ENCODE results near the gene CDT1. TPM values are rescaled to one million over a fixed set of nuclear protein-coding genes. Genes with fewer than 3 reads are reported as not detected.

CDT1 gene
- total RNA-seq, 1 experiment from 2014 or later: 39.9 TPM

DNA sequence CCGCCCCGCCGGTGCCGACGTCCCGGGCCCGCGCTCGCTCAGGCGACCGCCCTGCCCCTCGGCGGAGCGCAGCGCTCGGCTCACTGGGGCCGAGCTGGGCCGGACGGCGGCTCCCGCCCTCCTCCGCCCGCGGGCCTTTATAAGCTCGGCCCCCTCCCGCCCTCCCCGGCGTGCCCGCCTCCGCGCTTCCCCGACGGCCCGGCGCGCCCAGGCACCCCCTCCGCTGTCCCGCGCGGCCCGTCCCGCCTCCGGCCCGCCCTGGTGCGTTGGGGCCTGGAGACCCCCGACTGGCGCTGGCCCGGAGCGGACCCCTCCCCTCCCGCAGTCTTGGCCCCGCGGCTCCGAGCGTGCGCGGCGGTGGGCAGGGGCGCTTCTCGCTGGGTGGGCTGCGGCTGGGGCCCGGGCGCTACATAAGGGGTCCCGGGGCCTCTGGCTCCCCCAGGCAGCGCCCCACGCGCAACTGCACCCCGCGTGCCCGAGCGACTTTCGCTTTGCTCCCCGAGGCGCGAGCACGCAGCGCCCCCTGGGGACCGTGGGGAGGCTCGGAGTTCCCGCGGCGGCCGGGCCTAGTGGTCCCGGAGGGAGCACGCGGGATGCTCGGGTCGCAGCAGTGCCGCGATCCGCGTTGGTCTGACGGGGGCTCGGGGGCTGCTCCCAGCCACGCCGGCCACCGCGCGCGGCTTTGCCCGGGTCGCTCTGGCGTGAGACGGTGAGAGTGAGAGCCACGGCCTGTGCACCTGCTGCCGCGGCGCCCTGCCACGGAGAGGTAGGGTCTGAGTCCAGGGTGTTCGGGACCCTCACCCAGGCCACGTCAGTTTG, 18.3 kb upstream of the CDT1 start, which contains the start of gene PIEZO1:
TSS of gene PIEZO1 (minus strand) at position 115 of the 819 bp plus-strand sequence. CDS start 256 bp downstream, outside the sequence.
- intact Hi-C loops (cut with micrococcal nuclease; ENCODE audit: unreplicated experiment): loop anchor here (10.0 kb wide), 1 partner anchor 51 kb away; no protein-coding TSS in a partner anchor
- peaks cover 22% of the 10 kb centered on the region for H3K4me1 ChIP-seq (ENCODE audit: control insufficient read depth, insufficient read depth, low read length)
- in situ Hi-C loops (cut with HindIII; ENCODE audit: low pct_unique_long_range_greater_than_20kb, low sequenced_read_pairs): no loop called here
- DNase-seq (ENCODE audit: low read depth, low spot score) (no peak), ATAC-seq (peak; percentile 85)
- H3K27ac ChIP-seq (ENCODE audit: low read length): peak within 1 kb of the TSS; percentile 85
- TF ChIP-seq POLR2AphosphoS5 (IDR thresholded peaks at IDR 0.05; ENCODE audit: low read depth, low read length) (peak; percentile 60; the same call in 1 of the 2 replicates), SIN3A (IDR thresholded peaks at IDR 0.05; ENCODE audit: borderline replicate concordance, insufficient read depth, low read depth, low read length) (peak; percentile 41; the same call in 1 of the 2 replicates), TCF7L2 (IDR thresholded peaks at IDR 0.05; ENCODE audit: low read depth, low read length) (no peak)
- TF ChIP-seq, protein P1, sequence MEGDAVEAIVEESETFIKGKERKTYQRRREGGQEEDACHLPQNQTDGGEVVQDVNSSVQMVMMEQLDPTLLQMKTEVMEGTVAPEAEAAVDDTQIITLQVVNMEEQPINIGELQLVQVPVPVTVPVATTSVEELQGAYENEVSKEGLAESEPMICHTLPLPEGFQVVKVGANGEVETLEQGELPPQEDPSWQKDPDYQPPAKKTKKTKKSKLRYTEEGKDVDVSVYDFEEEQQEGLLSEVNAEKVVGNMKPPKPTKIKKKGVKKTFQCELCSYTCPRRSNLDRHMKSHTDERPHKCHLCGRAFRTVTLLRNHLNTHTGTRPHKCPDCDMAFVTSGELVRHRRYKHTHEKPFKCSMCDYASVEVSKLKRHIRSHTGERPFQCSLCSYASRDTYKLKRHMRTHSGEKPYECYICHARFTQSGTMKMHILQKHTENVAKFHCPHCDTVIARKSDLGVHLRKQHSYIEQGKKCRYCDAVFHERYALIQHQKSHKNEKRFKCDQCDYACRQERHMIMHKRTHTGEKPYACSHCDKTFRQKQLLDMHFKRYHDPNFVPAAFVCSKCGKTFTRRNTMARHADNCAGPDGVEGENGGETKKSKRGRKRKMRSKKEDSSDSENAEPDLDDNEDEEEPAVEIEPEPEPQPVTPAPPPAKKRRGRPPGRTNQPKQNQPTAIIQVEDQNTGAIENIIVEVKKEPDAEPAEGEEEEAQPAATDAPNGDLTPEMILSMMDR (IDR thresholded peaks at IDR 0.05): peak; percentile 91
- TF ChIP-seq, protein P2, sequence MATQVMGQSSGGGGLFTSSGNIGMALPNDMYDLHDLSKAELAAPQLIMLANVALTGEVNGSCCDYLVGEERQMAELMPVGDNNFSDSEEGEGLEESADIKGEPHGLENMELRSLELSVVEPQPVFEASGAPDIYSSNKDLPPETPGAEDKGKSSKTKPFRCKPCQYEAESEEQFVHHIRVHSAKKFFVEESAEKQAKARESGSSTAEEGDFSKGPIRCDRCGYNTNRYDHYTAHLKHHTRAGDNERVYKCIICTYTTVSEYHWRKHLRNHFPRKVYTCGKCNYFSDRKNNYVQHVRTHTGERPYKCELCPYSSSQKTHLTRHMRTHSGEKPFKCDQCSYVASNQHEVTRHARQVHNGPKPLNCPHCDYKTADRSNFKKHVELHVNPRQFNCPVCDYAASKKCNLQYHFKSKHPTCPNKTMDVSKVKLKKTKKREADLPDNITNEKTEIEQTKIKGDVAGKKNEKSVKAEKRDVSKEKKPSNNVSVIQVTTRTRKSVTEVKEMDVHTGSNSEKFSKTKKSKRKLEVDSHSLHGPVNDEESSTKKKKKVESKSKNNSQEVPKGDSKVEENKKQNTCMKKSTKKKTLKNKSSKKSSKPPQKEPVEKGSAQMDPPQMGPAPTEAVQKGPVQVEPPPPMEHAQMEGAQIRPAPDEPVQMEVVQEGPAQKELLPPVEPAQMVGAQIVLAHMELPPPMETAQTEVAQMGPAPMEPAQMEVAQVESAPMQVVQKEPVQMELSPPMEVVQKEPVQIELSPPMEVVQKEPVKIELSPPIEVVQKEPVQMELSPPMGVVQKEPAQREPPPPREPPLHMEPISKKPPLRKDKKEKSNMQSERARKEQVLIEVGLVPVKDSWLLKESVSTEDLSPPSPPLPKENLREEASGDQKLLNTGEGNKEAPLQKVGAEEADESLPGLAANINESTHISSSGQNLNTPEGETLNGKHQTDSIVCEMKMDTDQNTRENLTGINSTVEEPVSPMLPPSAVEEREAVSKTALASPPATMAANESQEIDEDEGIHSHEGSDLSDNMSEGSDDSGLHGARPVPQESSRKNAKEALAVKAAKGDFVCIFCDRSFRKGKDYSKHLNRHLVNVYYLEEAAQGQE (IDR thresholded peaks at IDR 0.05; ENCODE audit: insufficient read depth in 1 of 2, low read depth in 2 of 2, low read length in 1 of 2): no peak
- no TSS peak for BruUV-seq (replicated peaks)
- ChIA-PET POLR2A (interaction anchor here (0.6 kb wide), 1 partner anchor 8 kb away, joined by 11 read pairs; no protein-coding TSS in a partner anchor), CTCF (interaction anchor here (0.5 to 0.9 kb wide), 4 partner anchors 10 to 45 kb away, joined by 3 to 10 read pairs (median 6); no protein-coding TSS in a partner anchor)
- H3K36me3 ChIP-seq (ENCODE audit: control insufficient read depth, insufficient read depth, low read length): no peaks in the 10 kb centered on the region; the same call in 1 of the 2 replicates
- H3K9me3 ChIP-seq (ENCODE audit: control insufficient read depth, insufficient read depth, low read depth, low read length): no peaks in the 10 kb centered on the region
- H3K4me3 ChIP-seq (ENCODE audit: low read depth in 2 of 2, low read length in 2 of 2): peak within 1 kb of the TSS; percentile 61 to 69
- no peaks in the 10 kb centered on the region for H3K27me3 ChIP-seq (ENCODE audit: control insufficient read depth, insufficient read depth, low read length)

DNA sequence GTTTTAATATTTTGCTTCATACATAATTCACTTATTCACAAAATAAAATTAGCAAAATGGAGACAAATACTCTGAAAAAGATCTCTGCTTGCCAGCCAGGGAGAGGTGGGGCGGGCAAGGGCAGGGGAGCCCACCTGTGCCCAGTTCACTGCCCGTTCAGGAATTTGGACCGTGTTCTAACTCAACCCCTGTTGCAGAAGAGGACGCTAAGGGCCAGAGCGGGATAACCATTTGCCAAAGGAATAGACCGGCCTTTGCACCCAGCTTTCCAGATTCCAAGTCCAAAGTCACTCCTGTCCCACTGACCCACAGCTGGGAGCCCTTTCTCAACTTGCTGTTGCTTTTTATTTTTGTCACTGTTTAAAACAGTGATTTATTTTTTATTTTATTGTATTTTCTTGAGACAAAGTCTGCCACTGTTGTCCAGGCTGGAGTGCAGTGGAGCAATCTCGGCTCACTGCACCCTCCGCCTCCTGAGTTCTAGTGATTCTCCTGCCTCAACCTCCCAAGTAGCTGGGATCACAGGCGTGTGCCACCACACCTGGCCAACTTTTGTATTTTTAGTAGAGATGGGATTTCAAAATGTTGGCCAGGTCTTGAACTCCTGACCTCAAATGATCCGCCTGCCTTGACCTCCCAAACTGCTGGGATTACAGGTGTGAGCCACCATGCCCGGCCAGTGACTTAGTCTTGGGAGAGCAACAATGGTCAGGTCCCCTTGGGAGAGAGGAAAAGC, 15.8 kb upstream of the CDT1 start:
- DNase-seq (ENCODE audit: low read depth, low spot score) (no peak), ATAC-seq (no peak)
- no peaks in the 10 kb centered on the region; the same call in 1 of the 2 replicates for H3K4me1 ChIP-seq (ENCODE audit: control insufficient read depth, insufficient read depth, low read length)
- no peaks in the 10 kb centered on the region; the same call in 1 of the 2 replicates for H3K36me3 ChIP-seq (ENCODE audit: control insufficient read depth, insufficient read depth, low read length)
- H3K4me3 ChIP-seq (ENCODE audit: low read depth in 2 of 2, low read length in 2 of 2): no peak overlapping the region
- no TSS peak for BruUV-seq (replicated peaks)
- ChIA-PET POLR2A (interaction anchor here (0.6 to 0.7 kb wide), 2 partner anchors 14 to 47 kb away, joined by 3 read pairs; no protein-coding TSS in a partner anchor), CTCF (interaction anchor here (0.7 kb wide), 1 partner anchor 29 kb away, joined by 4 read pairs; no protein-coding TSS in a partner anchor)
- in situ Hi-C loops (cut with HindIII; ENCODE audit: low pct_unique_long_range_greater_than_20kb, low sequenced_read_pairs) (no loop called here), intact Hi-C loops (cut with micrococcal nuclease; ENCODE audit: unreplicated experiment) (loop anchor here (10.0 kb wide), 1 partner anchor 53 kb away; no protein-coding TSS in a partner anchor)
- H3K27ac ChIP-seq (ENCODE audit: low read length): no peak overlapping the region
- no peak for TF ChIP-seq POLR2AphosphoS5 (IDR thresholded peaks at IDR 0.05; ENCODE audit: low read depth, low read length)
- TF ChIP-seq, protein P2 (IDR thresholded peaks at IDR 0.05; ENCODE audit: insufficient read depth in 1 of 2, low read depth in 2 of 2, low read length in 1 of 2): no peak
- TF ChIP-seq SIN3A (IDR thresholded peaks at IDR 0.05; ENCODE audit: borderline replicate concordance, insufficient read depth, low read depth, low read length): no peak
- TF ChIP-seq, protein P1 (IDR thresholded peaks at IDR 0.05): no peak
- no peak for TF ChIP-seq TCF7L2 (IDR thresholded peaks at IDR 0.05; ENCODE audit: low read depth, low read length)
- H3K9me3 ChIP-seq (ENCODE audit: control insufficient read depth, insufficient read depth, low read depth, low read length): no peaks in the 10 kb centered on the region
- H3K27me3 ChIP-seq (ENCODE audit: control insufficient read depth, insufficient read depth, low read length): no peaks in the 10 kb centered on the region
